Measurements from ENCODE around the gene ATP8A2.
"Not testable (repeated sequence)": the region's sequence is repeated elsewhere in the genome, so short reads cannot be mapped to it uniquely, and the experiment has no call there.

The ATP8A2 gene

DNA sequence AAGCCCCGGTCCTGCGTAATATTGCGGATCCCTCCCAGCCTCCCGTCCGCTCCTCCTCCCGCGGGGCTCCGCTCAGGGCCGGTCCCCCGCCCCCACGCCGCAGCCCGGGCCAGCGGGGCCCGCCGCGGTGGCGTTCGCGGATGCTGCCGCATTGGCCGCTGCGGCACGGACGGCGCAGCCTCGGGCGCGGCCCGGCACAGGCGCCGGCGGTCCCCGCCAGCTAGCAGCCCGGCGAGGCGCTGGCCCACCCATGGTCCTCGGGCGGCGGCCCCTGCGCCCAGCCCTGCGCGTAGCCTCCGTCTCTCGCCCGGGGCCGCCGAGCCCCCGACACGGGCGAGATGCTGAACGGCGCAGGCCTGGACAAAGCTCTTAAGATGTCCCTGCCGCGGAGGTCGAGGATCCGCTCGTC lies at the start of gene ATP8A2:
ATP8A2 (plus strand) TSS at position 100 of the 409 bp plus-strand sequence; CDS start at position 339, 239 bp downstream.
- DNase-seq, result peak in 3 of 56 donors; percentile 26 to 38 (median 27)

DNA sequence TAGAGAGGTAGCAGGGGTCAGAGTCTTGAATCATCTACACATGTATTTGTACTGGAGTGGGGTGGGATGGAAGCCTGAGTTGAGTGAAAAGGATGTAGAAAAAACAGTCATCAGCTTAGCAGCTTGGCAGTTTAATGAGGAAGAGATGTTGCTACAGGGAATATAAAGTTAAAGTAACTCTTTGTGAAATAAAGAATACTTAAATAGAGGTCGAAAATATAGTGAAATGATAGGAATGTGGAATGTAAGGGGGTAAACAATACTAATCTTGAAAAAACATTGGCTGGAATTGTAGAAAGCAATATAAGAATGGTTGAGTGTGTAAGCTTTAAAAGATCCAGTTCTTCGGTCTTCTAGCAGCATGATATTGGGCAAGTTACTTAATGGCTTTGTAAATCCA lies 47.7 kb upstream of the ATP8A2 start:
- DNase-seq, result no peak

GRCh38 chr13:25329706-25330105 lies 42.1 kb upstream of the ATP8A2 start:
- no peak for DNase-seq

DNA sequence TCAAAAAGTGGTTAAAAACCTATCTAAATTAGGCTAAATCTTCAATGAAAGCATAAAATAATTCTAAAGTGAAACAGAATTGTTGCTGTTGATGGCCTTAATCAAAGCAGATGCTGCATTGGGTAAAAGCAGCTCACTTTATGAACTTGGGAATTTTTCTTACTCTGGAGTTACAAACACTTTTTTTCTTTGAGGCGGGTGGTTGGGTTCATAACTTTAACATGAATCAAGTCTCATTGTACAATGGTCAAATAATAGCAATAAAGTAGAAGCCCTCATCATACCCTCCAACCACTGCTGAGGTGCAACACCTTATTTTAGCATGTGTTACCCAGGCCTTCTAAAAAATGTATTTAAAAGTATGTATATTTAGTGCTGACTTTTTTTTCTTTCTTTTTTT lies 41.2 kb upstream of the ATP8A2 start:
- no peak for DNase-seq

- no peak for DNase-seq
Observed at GRCh38 chr13:25335856-25336255, 35.9 kb upstream of the ATP8A2 start.

DNA sequence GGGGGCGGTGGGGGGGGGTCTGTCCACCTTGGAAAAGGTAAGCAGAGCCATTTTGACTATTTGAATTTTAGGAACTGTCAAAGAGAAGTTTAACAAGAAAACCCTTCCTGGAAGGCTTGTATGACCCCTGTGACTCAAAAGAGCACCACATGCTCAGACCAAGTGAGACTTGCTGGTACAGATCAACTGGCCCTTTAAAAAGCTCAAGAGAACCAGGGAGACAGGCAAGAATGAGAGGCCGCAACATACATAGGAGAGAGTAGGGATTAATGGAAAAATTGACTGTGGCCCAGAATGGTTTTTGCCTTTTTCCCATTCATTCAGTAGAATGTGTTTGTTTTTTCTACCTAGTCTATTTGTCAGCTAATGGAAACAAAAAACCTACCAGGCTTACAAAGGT lies 26.2 kb upstream of the ATP8A2 start:
- no peak for DNase-seq

DNA sequence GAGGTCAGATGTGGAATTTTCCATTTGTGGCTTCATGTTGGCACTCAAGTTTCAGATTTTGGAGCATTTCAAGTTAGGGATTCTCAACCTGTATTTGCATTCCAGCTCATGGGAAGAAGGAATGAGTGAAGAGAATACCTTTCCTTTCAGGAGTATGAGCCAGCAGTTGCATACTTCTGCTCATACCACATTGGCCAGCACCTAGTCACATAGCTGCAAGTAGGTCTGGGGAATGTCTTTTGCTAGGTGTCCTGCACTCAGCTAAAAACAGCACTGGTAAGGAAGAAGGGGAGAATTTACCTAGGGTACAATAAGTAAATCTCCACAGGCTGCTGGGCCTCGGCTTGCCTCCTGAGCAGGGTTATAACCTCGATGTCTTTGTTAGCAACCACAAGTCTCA lies 24.6 kb upstream of the ATP8A2 start:
- no peak for DNase-seq

- DNase-seq, result no peak
Observed at GRCh38 chr13:25351404-25351803, 20.4 kb upstream of the ATP8A2 start.

DNA sequence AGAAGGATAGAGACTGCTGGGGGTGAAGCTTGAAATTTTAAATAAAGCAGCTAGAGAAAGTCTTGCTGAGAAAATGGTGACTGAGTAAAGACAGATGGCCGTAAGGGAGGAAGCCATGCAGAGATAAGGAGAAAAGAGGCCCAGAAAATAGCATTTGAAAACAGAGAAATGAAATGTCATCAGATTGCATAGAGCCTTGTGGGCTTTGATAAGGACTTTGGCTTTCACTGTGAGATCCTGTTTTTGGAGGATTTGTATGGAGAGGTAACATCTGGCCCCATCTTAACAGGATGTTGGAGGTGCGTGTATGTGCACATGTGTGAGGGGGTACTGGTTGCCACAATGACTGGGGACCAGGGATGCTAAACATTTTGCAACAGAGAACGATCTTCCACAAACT lies 19.5 kb upstream of the ATP8A2 start:
- DNase-seq, result no peak

GRCh38 chr13:25352806-25353205 lies 19.0 kb upstream of the ATP8A2 start:
- no peak for DNase-seq

- DNase-seq, result no peak
Observed at GRCh38 chr13:25353344-25353743, 18.4 kb upstream of the ATP8A2 start.

GRCh38 chr13:25354377-25354776 lies 17.4 kb upstream of the ATP8A2 start:
- DNase-seq, result no peak

GRCh38 chr13:25360443-25360842 lies 11.3 kb upstream of the ATP8A2 start:
- DNase-seq, result not testable (repeated sequence)

DNA sequence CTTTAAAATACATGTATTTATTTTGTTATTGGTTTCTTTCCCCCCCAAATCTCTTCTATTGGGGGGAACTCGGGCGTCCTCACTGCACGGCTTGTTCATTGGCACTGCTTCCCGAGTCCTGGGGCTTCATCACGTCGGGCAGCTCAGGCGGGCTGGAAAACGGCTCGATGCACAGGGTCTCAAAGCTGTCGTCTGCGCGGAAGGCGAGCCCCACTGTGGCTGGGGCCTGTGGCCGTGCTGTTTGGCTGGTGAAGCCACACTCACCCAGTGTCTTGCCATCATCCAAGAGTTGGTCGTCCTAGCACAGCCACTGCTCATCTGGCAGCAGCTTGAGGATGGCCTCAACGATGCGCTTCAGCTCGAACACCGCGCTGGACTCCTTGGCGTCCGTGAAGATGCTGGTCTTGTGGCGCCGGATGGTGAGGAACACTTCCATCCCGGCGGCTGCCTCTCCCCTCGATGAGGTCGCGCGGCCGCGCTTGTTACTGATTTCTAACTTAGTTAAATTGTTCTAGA lies 6.0 kb upstream of the ATP8A2 start:
- no peak for DNase-seq

DNA sequence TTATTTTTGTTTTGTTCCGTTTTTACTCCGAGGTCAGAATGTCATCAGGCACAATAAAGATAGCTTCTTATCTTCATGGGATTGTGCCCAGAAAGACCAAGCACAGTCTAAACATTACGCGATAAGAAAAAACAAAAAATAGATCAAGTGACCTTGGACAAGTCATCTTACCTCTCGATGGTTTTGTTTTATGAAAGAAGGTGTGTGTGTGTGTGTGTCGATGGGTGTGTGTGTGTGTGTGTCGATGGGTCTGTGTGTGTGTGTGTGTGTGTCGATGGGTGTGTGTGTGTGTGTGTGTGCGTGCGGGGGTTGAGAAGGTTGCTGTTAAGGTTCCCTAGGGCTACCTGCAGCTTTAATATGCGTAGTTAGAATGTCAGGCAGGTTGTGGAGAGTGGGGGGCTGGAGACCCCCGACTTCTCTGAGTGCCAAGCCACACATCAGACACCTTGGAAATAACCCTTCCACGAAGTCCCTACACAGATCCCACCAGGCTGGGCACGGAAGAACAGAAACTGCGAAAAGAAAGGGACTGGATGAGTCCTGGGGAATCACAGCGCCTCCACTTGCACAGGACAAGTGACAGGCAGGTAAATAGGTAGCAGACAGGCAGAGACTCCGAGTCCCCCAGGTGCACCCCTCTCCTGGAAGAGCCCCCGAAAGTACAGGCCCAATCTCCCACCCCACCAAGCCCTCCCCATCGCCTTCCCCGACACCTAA lies 458 bp upstream of the ATP8A2 start:
- DNase-seq, result peak in 3 of 56 donors; percentile 8 to 46 (median 15)

DNA sequence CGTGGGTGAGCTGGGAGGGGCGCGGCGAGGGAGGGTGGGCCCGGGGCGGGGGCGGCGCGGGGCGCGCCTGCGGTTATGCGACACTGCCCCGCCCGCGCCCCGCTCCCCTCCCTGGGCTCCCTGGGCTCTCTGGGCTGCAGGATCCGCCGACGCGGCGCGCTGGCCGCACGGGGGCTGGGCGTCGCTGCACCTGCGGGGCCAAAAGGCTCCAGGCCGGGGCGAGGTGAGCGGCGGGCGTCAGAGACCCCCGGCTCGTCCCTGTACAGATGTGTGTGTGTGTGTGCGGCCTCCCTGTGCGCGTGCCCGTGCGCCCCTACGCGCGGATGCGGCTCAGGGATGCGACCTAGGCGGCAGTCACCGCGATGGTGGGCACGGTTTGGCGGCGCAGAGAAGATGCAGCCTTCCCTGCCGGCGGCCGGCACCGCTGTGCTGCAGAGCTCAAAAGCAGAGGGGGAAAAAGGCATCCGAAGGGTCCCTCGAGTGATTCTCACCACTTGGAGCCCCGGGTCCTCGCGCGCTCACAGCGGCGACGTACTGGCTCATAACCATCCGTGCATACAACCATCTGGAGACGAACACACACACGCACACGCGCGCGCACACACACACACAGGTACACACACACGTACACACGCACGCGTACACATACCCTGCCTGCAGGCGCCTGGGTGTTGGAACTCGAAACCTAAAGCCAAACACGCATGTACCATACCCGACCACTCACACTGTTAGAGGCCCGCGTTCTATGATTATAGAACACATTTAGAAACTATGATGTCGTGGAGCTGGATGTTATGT lies 709 bp downstream of the ATP8A2 start:
- peak in 30 of 56 donors; percentile 8 to 73 (median 44) for DNase-seq

DNA sequence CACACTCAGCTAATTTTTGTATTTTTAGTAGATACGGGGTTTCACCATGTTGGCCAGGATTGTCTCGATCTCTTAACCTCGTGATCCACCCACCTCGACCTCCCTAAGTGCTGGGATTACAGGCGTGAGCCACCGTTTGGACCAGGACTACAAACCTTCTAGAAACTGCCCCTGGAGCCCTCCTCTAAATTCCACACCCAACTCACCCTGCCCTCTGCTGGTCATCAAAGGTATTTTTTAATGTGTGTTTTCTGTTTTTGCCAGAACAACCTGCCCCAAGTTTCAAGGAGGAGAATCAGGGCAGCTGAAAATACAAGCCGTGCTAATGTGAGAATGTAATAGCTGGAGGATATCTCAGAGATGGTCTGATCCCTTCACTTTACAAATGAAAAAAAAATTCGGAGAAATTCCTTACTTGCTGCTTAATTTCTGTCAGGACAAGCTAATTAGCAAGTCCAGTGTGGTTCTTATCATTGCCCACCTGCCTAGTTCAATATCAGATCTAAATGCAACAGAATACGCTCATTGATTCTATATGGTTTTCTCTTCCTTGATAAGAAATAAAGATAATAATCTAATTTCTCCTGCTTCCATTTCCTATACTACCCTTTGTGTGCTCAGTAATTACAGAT lies 4.1 kb downstream of the ATP8A2 start:
- DNase-seq, result peak in 9 of 56 donors; percentile 7 to 25 (median 15)

GRCh38 chr13:25377244-25377962 lies 5.6 kb downstream of the ATP8A2 start:
- no peak for DNase-seq

GRCh38 chr13:25378528-25378927 lies 6.8 kb downstream of the ATP8A2 start:
- DNase-seq, result peak in 3 of 56 donors; percentile 4 to 27 (median 16)

- no peak for DNase-seq
Observed at GRCh38 chr13:25379011-25379410, 7.2 kb downstream of the ATP8A2 start.

GRCh38 chr13:25380082-25380481 lies 8.3 kb downstream of the ATP8A2 start:
- no peak for DNase-seq

Data from nucleus accumbens (tissue), 56 donors.